H9 (cell line): ENCODE results near the gene SBF1. TPM values are rescaled to one million over a fixed set of nuclear protein-coding genes. Genes with fewer than 3 reads are reported as not detected.
A peak's percentile ranks its signal among the peaks of the same experiment; 100 is the strongest.

Experiments
- DNase-seq: peaks from one replicate; pipeline ENCODE4 v3.0.0-alpha.2; 2017
- H2AFZ ChIP-seq: one replicate; pipeline ENCODE4 v1.6.1; 2013; ENCODE audit warnings: mild to moderate bottlenecking, low read length, control low read depth, moderate library complexity
- H2AK5ac ChIP-seq: 2 replicates; pipeline ENCODE4 v1.6.1; 2013; ENCODE audit warnings: low read length, control low read depth, mixed read lengths; ENCODE audit not compliant: insufficient read length
- H2BK120ac ChIP-seq: one replicate; pipeline ENCODE4 v1.6.1; 2013; ENCODE audit warnings: low read depth, mild to moderate bottlenecking, low read length, control low read depth, inconsistent platforms; ENCODE audit not compliant: poor library complexity, severe bottlenecking
- H2BK12ac ChIP-seq: 2 replicates; pipeline ENCODE4 v1.6.1; 2013; ENCODE audit warnings: low read length, control low read depth, mixed read lengths, low read depth; ENCODE audit not compliant: insufficient read length
- H2BK15ac ChIP-seq: 2 replicates; pipeline ENCODE4 v1.6.1; 2013; ENCODE audit warnings: low read depth, low read length, control low read depth
- H2BK20ac ChIP-seq: one replicate; pipeline ENCODE4 v1.6.1; 2013; ENCODE audit warnings: low read depth, mild to moderate bottlenecking, low read length, control low read depth, inconsistent platforms; ENCODE audit not compliant: poor library complexity, severe bottlenecking
- H2BK5ac ChIP-seq: 2 replicates; pipeline ENCODE4 v1.6.1; 2013; ENCODE audit warnings: low read length, control low read depth, mixed read lengths; ENCODE audit not compliant: insufficient read length
- H3K14ac ChIP-seq: 2 replicates; pipeline ENCODE4 v1.6.1; 2013; ENCODE audit warnings: low read length, control low read depth; ENCODE audit not compliant: insufficient read depth
- H3K18ac ChIP-seq: 2 replicates; pipeline ENCODE4 v1.6.1; 2013; ENCODE audit warnings: low read depth, mild to moderate bottlenecking, mixed read lengths, low read length, control low read depth; ENCODE audit not compliant: insufficient read length
- H3K23ac ChIP-seq: 2 replicates; pipeline ENCODE4 v1.6.1; 2013; ENCODE audit warnings: low read length, control low read depth, mixed read lengths, low read depth; ENCODE audit not compliant: insufficient read length
- H3K23me2 ChIP-seq: 2 replicates; pipeline ENCODE4 v1.6.1; 2013; ENCODE audit warnings: low read depth, mild to moderate bottlenecking, mixed read lengths, low read length, control low read depth; ENCODE audit not compliant: insufficient read length, poor library complexity, severe bottlenecking
- H3K27ac ChIP-seq: 2 replicates; pipeline ENCODE4 v1.5.1; 2013; ENCODE audit warnings: low read length, control low read depth, mixed read lengths, low read depth; ENCODE audit not compliant: insufficient read length
- H3K27me3 ChIP-seq: 2 replicates; pipeline ENCODE4 v1.6.1; 2013; ENCODE audit warnings: low read length, control low read depth, inconsistent platforms; ENCODE audit not compliant: insufficient read depth
- H3K4ac ChIP-seq: 2 replicates; pipeline ENCODE4 v1.6.1; 2013; ENCODE audit warnings: low read depth, mild to moderate bottlenecking, control low read depth, inconsistent platforms, low read length, moderate library complexity
- H3K4me1 ChIP-seq: 2 replicates; pipeline ENCODE4 v1.6.1; 2013; ENCODE audit warnings: low read length, control low read depth, inconsistent platforms; ENCODE audit not compliant: insufficient read depth
- H3K4me2 ChIP-seq: 2 replicates; pipeline ENCODE4 v1.6.1; 2013; ENCODE audit warnings: low read length, control low read depth, mixed read lengths; ENCODE audit not compliant: insufficient read length, insufficient read depth
- H3K56ac ChIP-seq: 2 replicates; pipeline ENCODE4 v1.6.1; 2013; ENCODE audit warnings: low read depth, mild to moderate bottlenecking, mixed read lengths, low read length, control low read depth; ENCODE audit not compliant: insufficient read length
- H3K79me1 ChIP-seq: 2 replicates; pipeline ENCODE4 v1.6.1; 2013; ENCODE audit warnings: low read depth, mild to moderate bottlenecking, moderate library complexity, low read length, control low read depth, inconsistent platforms; ENCODE audit not compliant: insufficient read depth, poor library complexity, severe bottlenecking
- H3K79me2 ChIP-seq: 2 replicates; pipeline ENCODE4 v1.6.1; 2013; ENCODE audit warnings: low read length, control low read depth, inconsistent platforms; ENCODE audit not compliant: insufficient read depth
- H3K9ac ChIP-seq: 2 replicates; pipeline ENCODE4 v1.6.1; 2013; ENCODE audit warnings: low read length, control low read depth, mixed read lengths; ENCODE audit not compliant: insufficient read length; ENCODE audit errors: extremely low read depth
- H3K9me3 ChIP-seq: one replicate; pipeline ENCODE4 v1.6.1; 2013; ENCODE audit warnings: low read depth, low read length, inconsistent platforms; ENCODE audit not compliant: control insufficient read depth
- H3T11ph ChIP-seq: one replicate; pipeline ENCODE4 v1.6.1; 2013; ENCODE audit warnings: mild to moderate bottlenecking, low read length, control low read depth, inconsistent platforms
- H4K20me1 ChIP-seq: one replicate; pipeline ENCODE4 v1.6.1; 2013; ENCODE audit not compliant: control insufficient read depth, insufficient read length, insufficient read depth
- H4K5ac ChIP-seq: 2 replicates; pipeline ENCODE4 v1.6.1; 2013; ENCODE audit warnings: low read depth, mild to moderate bottlenecking, mixed read lengths, low read length, control low read depth; ENCODE audit not compliant: insufficient read length
- H4K8ac ChIP-seq: replicated peaks from 2 replicates; pipeline ENCODE4 v1.6.1; 2013; ENCODE audit warnings: low read length, control low read depth, mixed read lengths, low read depth; ENCODE audit not compliant: insufficient read length
- H4K91ac ChIP-seq: 2 replicates; pipeline ENCODE4 v1.6.1; 2013; ENCODE audit warnings: low read depth, mild to moderate bottlenecking, moderate library complexity, mixed read lengths, low read length, control low read depth; ENCODE audit not compliant: insufficient read length
- H3K27ac Mint-ChIP-seq, 3 experiments: 2 replicates in 2 of 3; 3 replicates in 1 of 3; pipeline ENCODE4 v1.8.0; 2020 to 2021; ENCODE audit warnings: mixed read lengths in 3 of 3, mild to moderate bottlenecking in 1 of 3, moderate library complexity in 1 of 3
- H3K27me3 Mint-ChIP-seq: 2 replicates; pipeline ENCODE4 v1.8.0; 2021; ENCODE audit warnings: low read depth, mild to moderate bottlenecking, moderate library complexity, mixed read lengths
- H3K36me3 Mint-ChIP-seq, 3 experiments: 2 replicates in 2 of 3; 3 replicates in 1 of 3; pipeline ENCODE4 v1.8.0; 2020 to 2021; ENCODE audit warnings: low read depth in 3 of 3, mixed read lengths in 3 of 3; ENCODE audit not compliant: insufficient read depth in 1 of 3
- H3K4me1 Mint-ChIP-seq, 2 experiments: 2 replicates each; pipeline ENCODE4 v1.8.0; 2020; ENCODE audit warnings: mixed read lengths in 2 of 2
- H3K4me3 Mint-ChIP-seq, 2 experiments: 2 replicates in 1 of 2; 3 replicates in 1 of 2; pipeline ENCODE4 v1.8.0; 2020 to 2021; ENCODE audit warnings: mild to moderate bottlenecking in 2 of 2, mixed read lengths in 2 of 2, moderate library complexity in 1 of 2
- H3K9me3 Mint-ChIP-seq, 2 experiments: 2 replicates in 1 of 2; 3 replicates in 1 of 2; pipeline ENCODE4 v1.8.0; 2020; ENCODE audit warnings: mild to moderate bottlenecking in 2 of 2, mixed read lengths in 2 of 2, moderate library complexity in 1 of 2
- WGBS: extraction: QIAGEN DNeasy Blood & Tissue Kit; methylation state at CpG from one replicate; pipeline ENCODE4 v1.1.7; 2013; ENCODE audit warnings: missing lambda C conversion rate, low lambda C conversion rate, mixed read lengths; ENCODE audit not compliant: insufficient read length; ENCODE audit errors: extremely low coverage; 5-methylcytosine and 5-hydroxymethylcytosine counted together
- total RNA-seq: library from RNA; stranded (reverse); gene quantifications from 2 replicates; pipeline ENCODE4 v1.2.1, GENCODE V29; 2021
- TF ChIP-seq, protein P1 (sequence below): fragments of 200-600 bp; sonication (generic); conservative IDR thresholded peaks from 3 replicates; pipeline ENCODE4 v1.8.0; 2021; ENCODE audit warnings: antibody characterized with exemption, mild to moderate bottlenecking

SBF1 gene
- total RNA-seq, 1 experiment from 2014 or later, result 69.8 TPM

- Mint-ChIP-seq H3K4me1 (no peaks in the 10 kb centered on the region), H3K27me3 (no peaks in the 10 kb centered on the region), H3K36me3 (peaks cover 19 to 59% (median 43%) of the 10 kb centered on the region in 3 experiments; a peak in 6 of 7 replicates), H3K27ac (peak overlapping the region in 2 of 3 experiments; percentile 29 to 77; a peak in 3 of 7 replicates), H3K9me3 (no peaks in the 10 kb centered on the region; a peak in 1 of 5 replicates), H3K4me3 (no peak overlapping the region)
- no peaks in the 10 kb centered on the region for H3K9me3 ChIP-seq
- H3K4me1 ChIP-seq, result no peaks in the 10 kb centered on the region
- no peak overlapping the region for H3K4ac ChIP-seq
- no peak overlapping the region for H2AK5ac ChIP-seq
- no peak overlapping the region for H3K14ac ChIP-seq
- no peak overlapping the region for H2BK5ac ChIP-seq
- no peak overlapping the region for H3K23ac ChIP-seq
- H3K56ac ChIP-seq, result no peak overlapping the region
- no peaks in the 10 kb centered on the region for H4K20me1 ChIP-seq
- TF ChIP-seq, protein P1, sequence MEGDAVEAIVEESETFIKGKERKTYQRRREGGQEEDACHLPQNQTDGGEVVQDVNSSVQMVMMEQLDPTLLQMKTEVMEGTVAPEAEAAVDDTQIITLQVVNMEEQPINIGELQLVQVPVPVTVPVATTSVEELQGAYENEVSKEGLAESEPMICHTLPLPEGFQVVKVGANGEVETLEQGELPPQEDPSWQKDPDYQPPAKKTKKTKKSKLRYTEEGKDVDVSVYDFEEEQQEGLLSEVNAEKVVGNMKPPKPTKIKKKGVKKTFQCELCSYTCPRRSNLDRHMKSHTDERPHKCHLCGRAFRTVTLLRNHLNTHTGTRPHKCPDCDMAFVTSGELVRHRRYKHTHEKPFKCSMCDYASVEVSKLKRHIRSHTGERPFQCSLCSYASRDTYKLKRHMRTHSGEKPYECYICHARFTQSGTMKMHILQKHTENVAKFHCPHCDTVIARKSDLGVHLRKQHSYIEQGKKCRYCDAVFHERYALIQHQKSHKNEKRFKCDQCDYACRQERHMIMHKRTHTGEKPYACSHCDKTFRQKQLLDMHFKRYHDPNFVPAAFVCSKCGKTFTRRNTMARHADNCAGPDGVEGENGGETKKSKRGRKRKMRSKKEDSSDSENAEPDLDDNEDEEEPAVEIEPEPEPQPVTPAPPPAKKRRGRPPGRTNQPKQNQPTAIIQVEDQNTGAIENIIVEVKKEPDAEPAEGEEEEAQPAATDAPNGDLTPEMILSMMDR, result no peak
- H3K4me2 ChIP-seq, result no peak overlapping the region
- H4K8ac ChIP-seq, result no peak overlapping the region
- no peak overlapping the region for H3T11ph ChIP-seq
- H3K79me1 ChIP-seq, result peaks cover 2% of the 10 kb centered on the region
- H3K23me2 ChIP-seq, result peaks cover 3% of the 10 kb centered on the region
- DNase-seq, result no peak
- no peaks in the 10 kb centered on the region for H3K27me3 ChIP-seq
- H2AFZ ChIP-seq, result no peak overlapping the region
- WGBS, result no CpG with 5 or more reads among the region's 25 CpGs
- H3K79me2 ChIP-seq, result no peaks in the 10 kb centered on the region; the same call in 1 of the 2 replicates
- no peak overlapping the region for H2BK12ac ChIP-seq
- H2BK15ac ChIP-seq, result no peak overlapping the region
- no peak overlapping the region for H4K5ac ChIP-seq
- H3K18ac ChIP-seq, result no peak overlapping the region
- no peak overlapping the region for H2BK20ac ChIP-seq
- no peak overlapping the region for H2BK120ac ChIP-seq
- H3K9ac ChIP-seq, result no peak overlapping the region
- no peak overlapping the region for H4K91ac ChIP-seq
- H3K27ac ChIP-seq, result no peak overlapping the region
Measured at GRCh38 chr22:50406416-50407170, 68.2 kb downstream of the SBF1 start.
